ENCODE results near the gene TVP23C. TPM values are rescaled to one million over a fixed set of nuclear protein-coding genes. Genes with fewer than 3 reads are reported as not detected.

The TVP23C gene
- total RNA-seq, 2 donors from 2014 or later, result 30.7 to 73.2 TPM

DNA sequence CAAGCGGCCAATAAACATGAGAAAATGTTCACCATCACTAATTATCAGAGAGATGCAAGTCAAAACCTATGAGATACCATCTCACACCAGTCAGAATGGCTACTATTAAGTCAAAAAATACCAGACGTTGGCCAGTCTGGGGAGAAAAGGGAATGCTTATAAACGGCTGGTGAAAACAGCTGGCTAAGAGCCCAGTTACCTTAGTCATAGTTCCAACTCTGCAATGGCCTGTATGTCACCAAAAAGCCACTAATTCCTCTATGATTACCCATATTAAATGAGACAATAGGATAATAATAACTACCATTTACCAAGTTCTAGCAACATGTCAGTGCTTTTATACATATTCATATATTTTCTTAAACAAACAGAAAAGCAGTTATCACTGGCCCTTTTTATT, 52.9 kb downstream of the TVP23C start:
- 92 to 93% methylated on average over 2 to 3 of the region's 3 CpGs for WGBS, 2 experiments (ENCODE audit: insufficient coverage in 1 of 2, insufficient read length in 1 of 2)

DNA sequence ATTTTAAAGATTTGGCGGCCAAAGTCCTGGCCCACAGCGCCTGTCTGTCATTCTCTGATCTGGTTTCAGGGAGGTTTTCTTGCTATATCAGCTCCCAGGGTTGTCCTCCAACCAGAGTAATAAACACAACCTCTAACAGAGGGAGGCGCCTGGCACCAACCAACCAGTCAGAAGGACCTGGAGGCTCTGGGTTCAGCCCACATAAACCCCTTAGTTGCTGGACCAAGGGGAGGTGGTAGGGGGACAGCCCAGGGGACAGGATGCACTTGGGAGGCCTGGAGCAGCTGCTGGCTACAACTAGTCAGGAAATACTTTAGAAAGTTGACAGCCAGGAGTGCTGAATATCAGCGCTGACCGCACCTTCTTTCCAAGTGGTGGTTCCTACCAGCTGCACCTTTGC, 54.2 kb downstream of the TVP23C start:
- DNase-seq, result peak; percentile 48
- H3K9me3 ChIP-seq (ENCODE audit: control insufficient read depth, low read length), result no peaks in the 10 kb centered on the region
- H3K27me3 Mint-ChIP-seq (ENCODE audit: insufficient read depth), result no peaks in the 10 kb centered on the region
- peaks cover 76% of the 10 kb centered on the region for H3K36me3 Mint-ChIP-seq (ENCODE audit: low read depth)
- no peak overlapping the region for H3K27ac Mint-ChIP-seq
- H3K9me3 Mint-ChIP-seq, result no peaks in the 10 kb centered on the region
- H3K4me3 ChIP-seq (ENCODE audit: low read length), result no peak overlapping the region
- no peaks in the 10 kb centered on the region for H3K4me1 ChIP-seq (ENCODE audit: control insufficient read depth, insufficient read depth, low read length)
- H3K4me1 Mint-ChIP-seq, result no peaks in the 10 kb centered on the region
- no peaks in the 10 kb centered on the region for H3K27me3 ChIP-seq (ENCODE audit: control insufficient read depth, insufficient read depth, low read length, poor library complexity, severe bottlenecking)
- TF ChIP-seq, protein P1, sequence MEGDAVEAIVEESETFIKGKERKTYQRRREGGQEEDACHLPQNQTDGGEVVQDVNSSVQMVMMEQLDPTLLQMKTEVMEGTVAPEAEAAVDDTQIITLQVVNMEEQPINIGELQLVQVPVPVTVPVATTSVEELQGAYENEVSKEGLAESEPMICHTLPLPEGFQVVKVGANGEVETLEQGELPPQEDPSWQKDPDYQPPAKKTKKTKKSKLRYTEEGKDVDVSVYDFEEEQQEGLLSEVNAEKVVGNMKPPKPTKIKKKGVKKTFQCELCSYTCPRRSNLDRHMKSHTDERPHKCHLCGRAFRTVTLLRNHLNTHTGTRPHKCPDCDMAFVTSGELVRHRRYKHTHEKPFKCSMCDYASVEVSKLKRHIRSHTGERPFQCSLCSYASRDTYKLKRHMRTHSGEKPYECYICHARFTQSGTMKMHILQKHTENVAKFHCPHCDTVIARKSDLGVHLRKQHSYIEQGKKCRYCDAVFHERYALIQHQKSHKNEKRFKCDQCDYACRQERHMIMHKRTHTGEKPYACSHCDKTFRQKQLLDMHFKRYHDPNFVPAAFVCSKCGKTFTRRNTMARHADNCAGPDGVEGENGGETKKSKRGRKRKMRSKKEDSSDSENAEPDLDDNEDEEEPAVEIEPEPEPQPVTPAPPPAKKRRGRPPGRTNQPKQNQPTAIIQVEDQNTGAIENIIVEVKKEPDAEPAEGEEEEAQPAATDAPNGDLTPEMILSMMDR (conservative IDR thresholded peaks at IDR 0.05), result no peak
- H3K36me3 ChIP-seq (ENCODE audit: control insufficient read depth, insufficient read depth, low read length), result peaks cover 85% of the 10 kb centered on the region
- H3K9ac ChIP-seq (ENCODE audit: extremely low read depth, low read length, poor library complexity, severe bottlenecking), result no peak overlapping the region
- no peak overlapping the region for H3K4me3 Mint-ChIP-seq
- 92 to 93% methylated on average over 2 to 5 of the region's 5 CpGs for WGBS, 2 experiments (ENCODE audit: insufficient coverage in 1 of 2, insufficient read length in 1 of 2)
- no peak overlapping the region for H3K27ac ChIP-seq (ENCODE audit: low read depth, low read length)

More for the DNA sequence above, 52.9 kb downstream of the TVP23C start:
- H3K4me3 Mint-ChIP-seq, result no peak overlapping the region
- Histone ChIP-seq H3K27me3 (ENCODE audit: control insufficient read depth, insufficient read depth, low read length, poor library complexity, severe bottlenecking) (no peaks in the 10 kb centered on the region), H3K36me3 (ENCODE audit: control insufficient read depth, insufficient read depth, low read length) (peaks cover 85% of the 10 kb centered on the region), H3K9me3 (ENCODE audit: control insufficient read depth, low read length) (no peaks in the 10 kb centered on the region), H3K4me1 (ENCODE audit: control insufficient read depth, insufficient read depth, low read length) (no peaks in the 10 kb centered on the region), H3K27ac (ENCODE audit: low read depth, low read length) (no peak overlapping the region), H3K9ac (ENCODE audit: extremely low read depth, low read length, poor library complexity, severe bottlenecking) (no peak overlapping the region), H3K4me3 (ENCODE audit: low read length) (no peak overlapping the region)
- no peaks in the 10 kb centered on the region for H3K27me3 Mint-ChIP-seq (ENCODE audit: insufficient read depth)
- no peaks in the 10 kb centered on the region for H3K4me1 Mint-ChIP-seq
- no peak for DNase-seq
- no peak overlapping the region for H3K27ac Mint-ChIP-seq
- peaks cover 75% of the 10 kb centered on the region for H3K36me3 Mint-ChIP-seq (ENCODE audit: low read depth)
- TF ChIP-seq, protein P1 (conservative IDR thresholded peaks at IDR 0.05), result no peak
- H3K9me3 Mint-ChIP-seq, result no peaks in the 10 kb centered on the region

- Histone ChIP-seq H3K9me3 (ENCODE audit: control insufficient read depth, low read length) (no peaks in the 10 kb centered on the region), H3K27me3 (ENCODE audit: control insufficient read depth, insufficient read depth, low read length, poor library complexity, severe bottlenecking) (no peaks in the 10 kb centered on the region), H3K4me1 (ENCODE audit: control insufficient read depth, insufficient read depth, low read length) (no peaks in the 10 kb centered on the region), H3K4me3 (ENCODE audit: low read length) (no peak overlapping the region), H3K27ac (ENCODE audit: low read depth, low read length) (no peak overlapping the region), H3K9ac (ENCODE audit: extremely low read depth, low read length, poor library complexity, severe bottlenecking) (no peak overlapping the region), H3K36me3 (ENCODE audit: control insufficient read depth, insufficient read depth, low read length) (peaks cover 85% of the 10 kb centered on the region)
- H3K4me1 Mint-ChIP-seq, result no peaks in the 10 kb centered on the region
- H3K27me3 Mint-ChIP-seq (ENCODE audit: insufficient read depth), result no peaks in the 10 kb centered on the region
- TF ChIP-seq, protein P1 (conservative IDR thresholded peaks at IDR 0.05), result no peak
- peak; percentile 18 for DNase-seq
- H3K36me3 Mint-ChIP-seq (ENCODE audit: low read depth), result peaks cover 72% of the 10 kb centered on the region
- H3K27ac Mint-ChIP-seq, result no peak overlapping the region
- no peaks in the 10 kb centered on the region for H3K9me3 Mint-ChIP-seq
- 90 to 93% methylated on average over 2 to 7 of the region's 7 CpGs for WGBS, 2 experiments (ENCODE audit: insufficient coverage in 1 of 2, insufficient read length in 1 of 2)
- H3K4me3 Mint-ChIP-seq, result no peak overlapping the region
These were observed 54.8 kb downstream of the TVP23C start for GRCh38 chr17:15508466-15508865.
